T47D (cell line): ENCODE measurements around the gene CABP2.

ENCODE experiments used
- DNase-seq, 2 experiments: peaks; one replicate each; pipeline versions ENCODE4 v3.0.0 to v3.0.0-alpha.2; 2011 to 2012; ENCODE audit warnings: low read depth in 1 of 2, low spot score in 1 of 2
- JUND ChIP-seq: IDR thresholded peaks from 2 replicates; pipeline ENCODE4 v1.6.1; 2012; ENCODE audit warnings: low read depth
- in situ Hi-C: cut with HindIII; loops from 2 replicates; pipeline ENCODE4 v1.10.0; 2016; ENCODE audit warnings: low sequenced_read_pairs, low pct_unique_long_range_greater_than_20kb

CABP2 gene

DNA sequence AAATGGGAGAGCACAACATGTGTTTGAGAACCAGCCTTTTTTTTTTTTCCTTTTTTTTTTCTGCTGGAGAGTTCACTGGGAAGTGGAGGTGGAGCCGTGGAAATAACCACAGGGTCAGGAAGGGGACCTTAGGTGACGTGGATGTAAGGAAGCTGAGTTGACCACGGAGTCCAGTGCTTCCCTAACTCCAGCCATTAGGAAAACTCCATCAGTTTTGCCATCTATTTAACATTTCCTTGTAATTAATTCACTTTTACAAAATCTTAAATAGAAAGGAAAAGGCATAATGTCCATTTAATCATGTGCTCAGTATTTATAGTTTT lies 13.3 kb downstream of the CABP2 start:
- DNase-seq, result no peak
- no peak for TF ChIP-seq JUND
- in situ Hi-C loops, result no loop called here

DNA sequence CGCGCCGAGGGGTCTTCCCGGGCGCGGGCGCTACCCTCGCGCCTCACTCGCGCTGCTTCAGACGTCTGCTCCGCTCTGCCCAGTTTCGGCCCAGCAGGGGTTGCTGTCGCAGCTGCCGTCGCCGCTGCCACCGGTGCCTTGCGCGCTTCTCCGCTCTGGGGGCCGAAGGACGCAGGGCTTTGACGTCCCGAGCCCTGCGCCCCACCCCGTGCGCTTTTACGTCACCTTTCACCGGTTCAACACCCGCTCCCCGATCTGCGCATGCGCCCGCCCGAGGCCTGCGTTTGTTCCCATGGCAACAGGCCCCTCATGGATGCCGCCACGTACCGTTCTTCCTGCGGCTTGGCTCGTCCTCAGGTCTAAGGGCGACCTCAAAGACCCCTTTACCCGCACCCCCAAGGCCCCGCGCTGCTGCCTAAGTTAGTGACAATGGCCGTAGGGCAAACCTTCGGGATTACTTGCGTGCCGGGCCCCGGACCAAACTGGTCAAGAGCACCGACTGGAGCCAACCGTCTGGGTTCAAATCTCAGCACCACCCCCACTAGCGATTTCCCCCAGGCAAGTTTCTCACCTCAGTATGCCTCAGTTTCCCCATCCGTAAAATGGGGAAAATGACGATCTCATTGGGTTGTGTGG lies 14.6 kb downstream of the CABP2 start:
- DNase-seq, result peak; percentile 97
- no peak for TF ChIP-seq JUND
- in situ Hi-C loops, result no loop called here

DNA sequence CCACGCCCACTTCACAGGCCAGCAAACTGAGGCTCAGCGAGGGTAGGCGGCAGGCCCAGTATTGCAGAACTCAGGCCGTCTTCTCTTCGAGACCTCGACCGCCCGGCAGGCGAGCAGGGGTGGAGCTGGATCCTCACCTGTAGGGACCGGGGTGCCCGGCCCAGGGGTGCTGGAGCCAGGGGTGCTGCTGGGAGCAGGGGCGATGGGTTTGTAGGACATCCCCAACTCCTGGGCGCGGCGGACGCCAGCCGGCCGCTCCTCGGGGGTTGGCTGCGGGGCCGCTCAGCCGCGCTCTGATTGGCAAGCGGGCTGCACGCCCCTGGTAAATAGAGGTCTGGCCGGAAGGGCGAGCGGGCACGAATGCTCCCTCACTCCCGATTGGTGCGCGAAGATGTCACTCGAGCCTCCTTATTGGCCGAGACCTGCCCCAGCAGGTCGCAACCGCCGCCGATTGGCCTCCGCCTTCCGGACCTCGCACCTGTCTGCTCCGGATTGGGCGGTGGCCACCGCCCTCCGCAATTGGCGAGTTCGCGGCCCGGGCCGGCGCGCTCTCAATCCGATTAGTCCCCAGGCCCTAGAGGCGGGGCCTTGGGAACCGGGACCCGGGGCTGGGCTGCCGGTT lies 15.3 kb downstream of the CABP2 start, which contains the start of gene CDK2AP2:
CDK2AP2 (minus strand) TSS at position 299 of the 622 bp plus-strand sequence; CDS start at position 219, 80 bp downstream.
- no peak for TF ChIP-seq JUND
- in situ Hi-C loops, result no loop called here
- DNase-seq, result peak; percentile 99 to 100

DNA sequence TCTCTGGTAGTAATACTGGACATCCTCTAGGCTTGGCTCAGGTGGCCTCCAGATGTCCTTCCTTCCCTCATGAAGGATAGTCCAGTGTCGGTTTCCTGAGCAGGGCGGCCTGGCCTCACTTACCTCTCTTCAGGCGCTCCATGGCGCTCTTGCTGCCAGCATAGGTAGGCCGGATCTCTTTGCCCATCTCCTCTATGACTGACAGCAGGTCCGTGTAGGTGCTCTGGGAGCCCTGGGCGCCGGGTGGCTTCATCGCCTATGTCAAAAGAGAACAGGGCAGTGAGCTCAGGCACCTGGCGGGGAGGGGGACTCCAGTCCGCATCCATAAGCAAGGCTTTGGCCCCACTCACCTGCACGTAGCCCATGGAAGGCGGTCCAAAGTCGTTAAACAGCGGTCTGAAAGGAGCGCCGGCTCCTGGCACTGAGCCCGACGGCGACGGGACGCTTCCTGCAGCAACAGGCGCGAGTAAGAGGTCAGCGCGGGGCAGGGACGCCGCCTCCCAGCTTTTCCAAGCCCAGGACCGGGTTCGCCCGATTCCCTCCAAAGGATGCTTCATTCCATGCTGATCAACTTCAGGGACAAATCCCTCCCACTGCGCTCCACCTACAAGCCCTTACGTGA lies 15.9 kb downstream of the CABP2 start:
- in situ Hi-C loops, result no loop called here
- TF ChIP-seq JUND, result no peak
- peak in 1 of 2 experiments; percentile 70 for DNase-seq

DNA sequence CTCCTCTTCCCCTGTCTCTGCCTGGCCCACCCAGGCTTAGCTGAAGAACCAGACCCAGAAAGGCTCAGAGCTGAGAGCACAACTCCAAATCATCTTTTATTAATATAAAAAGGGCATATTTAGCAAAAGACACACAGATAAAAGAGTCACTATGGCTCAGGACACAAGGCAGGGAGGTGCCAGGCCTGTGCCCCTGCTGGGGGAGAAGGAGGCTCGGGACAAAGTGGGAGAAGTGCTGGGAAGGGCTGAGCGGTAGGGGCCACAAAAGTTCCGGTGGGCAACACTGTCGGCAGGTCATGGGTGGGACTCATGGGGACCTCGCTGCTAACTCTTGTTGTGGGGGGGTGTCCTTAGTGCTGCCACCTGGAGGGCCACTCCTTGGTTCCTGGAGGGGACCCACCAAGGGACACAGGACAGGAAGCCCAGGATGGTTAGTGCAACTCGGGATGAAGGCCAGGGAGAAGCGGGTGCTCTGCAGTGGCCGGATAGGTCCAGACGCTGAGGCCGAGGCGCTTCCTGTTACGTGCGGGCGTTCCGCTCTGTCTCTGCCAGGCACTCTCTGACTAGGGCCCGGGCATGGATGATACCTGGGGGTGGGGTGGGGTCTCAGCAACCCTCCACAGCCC lies 16.7 kb downstream of the CABP2 start:
- in situ Hi-C loops, result no loop called here
- TF ChIP-seq JUND, result no peak
- no peak for DNase-seq

DNA sequence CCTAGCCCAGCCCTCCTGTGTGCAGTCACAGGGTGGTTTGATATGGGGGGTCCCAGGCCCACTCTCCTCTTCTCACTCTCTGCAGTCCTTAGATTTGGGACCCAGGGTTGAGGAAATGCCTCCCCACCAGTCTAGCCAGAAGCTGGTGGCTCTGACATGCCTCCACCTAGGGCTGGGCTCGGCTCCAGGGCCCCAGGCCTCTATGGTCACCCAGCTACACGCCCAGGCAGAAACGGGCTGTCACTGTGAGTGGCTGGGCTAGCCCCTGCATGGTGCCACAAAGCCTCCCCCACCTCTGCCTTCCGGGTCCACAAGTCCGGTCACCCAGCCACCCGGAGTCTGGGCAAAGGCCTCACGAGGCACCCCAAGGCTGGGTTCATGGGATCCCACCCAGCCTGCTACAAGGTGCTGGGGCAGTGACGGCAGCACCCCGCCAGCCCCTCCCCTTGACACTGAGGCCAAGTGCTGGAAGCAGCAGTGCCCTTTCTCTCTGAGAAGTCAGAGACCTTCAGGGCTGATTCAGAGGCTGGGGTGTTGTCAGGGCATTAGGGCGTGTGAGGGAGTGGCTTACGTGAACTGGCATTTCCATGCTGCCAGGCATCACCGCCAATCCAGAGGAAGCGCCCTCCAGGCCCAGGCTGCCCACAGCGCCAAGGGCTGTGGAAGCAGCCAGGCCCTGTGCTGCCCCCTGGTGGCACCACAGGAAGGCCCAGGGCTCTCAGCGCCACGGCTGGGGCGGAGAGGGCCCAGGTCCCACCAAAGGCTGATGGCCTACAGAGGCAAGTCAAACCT lies 17.4 kb downstream of the CABP2 start:
- peak; percentile 94 to 96 for DNase-seq
- no peak for TF ChIP-seq JUND
- in situ Hi-C loops, result no loop called here

DNA sequence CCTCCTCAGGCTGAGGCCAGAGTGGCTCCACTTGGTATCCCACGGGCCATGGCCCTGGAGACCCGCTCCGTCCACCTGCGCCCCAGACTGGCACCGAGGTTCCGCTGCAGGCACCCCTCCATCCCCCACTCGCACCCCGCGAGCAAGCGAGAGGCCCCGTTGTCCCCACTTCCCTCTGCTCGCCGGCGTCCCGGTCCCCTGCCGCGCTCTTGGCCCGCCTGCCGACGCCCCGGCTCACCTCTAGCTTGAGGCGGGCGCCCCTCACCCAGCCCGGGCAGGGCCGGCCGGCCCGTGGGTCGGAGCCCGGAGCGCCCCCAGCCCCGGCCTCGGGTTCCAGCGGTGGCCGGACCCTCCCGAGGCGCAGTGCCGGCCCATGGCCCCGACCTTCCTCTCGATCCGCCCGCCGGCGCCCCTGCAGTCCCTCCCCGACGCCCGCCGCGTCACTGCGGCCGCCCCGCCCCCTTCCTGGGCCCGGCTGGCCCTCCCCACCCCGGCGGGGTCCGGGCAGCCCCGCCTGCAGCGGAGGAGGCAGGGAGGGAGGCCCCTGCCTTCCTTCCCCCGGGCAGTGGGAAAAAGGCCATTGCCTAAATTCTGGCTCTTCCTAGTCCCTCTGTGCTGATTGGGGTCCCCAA lies 18.2 kb downstream of the CABP2 start, which contains the start of gene PITPNM1:
PITPNM1 (minus strand) TSS at position 414 of the 632 bp plus-strand sequence. CDS start 1,183 bp downstream, outside the sequence.
- DNase-seq, result peak; percentile 62 to 76
- no peak for TF ChIP-seq JUND
- in situ Hi-C loops, result no loop called here

DNA sequence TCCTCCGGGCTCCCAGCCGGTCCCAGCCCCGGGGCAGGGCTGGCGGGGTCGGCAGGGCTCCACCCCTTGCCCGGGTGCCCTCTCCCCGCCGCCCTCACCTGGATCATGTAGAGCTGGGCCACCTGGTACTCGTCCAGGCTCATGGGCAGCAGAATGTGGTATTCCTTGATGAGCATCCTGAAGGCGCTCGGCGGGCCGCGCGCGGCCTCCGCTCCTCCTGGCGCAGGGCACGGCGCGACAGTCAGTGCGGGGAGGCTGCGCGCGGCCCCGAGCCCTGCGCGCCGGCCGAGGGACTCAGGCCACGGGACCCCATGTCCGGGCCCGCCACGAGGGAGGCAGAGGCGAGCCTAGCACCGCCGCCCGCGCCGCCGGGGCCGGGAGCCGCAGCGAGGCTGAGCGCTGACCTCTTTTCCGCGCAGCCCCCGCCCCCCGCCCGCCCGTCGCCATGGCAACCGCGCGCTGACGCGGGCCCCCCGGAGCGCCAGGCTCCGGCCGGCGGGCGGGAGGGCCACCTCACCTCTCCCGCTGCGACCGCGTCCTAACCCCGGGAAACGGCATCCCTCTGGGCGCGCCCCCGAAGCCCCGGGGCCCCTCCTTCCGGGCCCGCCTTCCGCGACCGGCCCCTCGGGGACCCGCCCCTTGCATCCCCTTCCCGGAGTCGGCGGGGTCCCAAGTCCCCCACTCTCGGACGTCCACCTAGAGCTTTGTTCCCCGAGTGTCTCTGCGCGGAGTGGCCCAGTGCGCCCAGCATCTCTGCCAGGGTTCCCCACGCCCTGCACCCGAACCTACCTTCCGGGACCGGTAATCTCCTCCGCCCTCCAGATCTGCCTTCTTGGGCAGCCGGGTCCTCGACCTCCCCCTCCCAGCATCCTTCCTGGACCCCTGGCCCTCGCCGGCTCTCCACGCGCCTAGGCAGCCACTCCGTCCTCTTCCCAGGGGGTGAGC lies 19.0 kb downstream of the CABP2 start:
- no peak for DNase-seq
- no peak for TF ChIP-seq JUND
- in situ Hi-C loops, result no loop called here

DNA sequence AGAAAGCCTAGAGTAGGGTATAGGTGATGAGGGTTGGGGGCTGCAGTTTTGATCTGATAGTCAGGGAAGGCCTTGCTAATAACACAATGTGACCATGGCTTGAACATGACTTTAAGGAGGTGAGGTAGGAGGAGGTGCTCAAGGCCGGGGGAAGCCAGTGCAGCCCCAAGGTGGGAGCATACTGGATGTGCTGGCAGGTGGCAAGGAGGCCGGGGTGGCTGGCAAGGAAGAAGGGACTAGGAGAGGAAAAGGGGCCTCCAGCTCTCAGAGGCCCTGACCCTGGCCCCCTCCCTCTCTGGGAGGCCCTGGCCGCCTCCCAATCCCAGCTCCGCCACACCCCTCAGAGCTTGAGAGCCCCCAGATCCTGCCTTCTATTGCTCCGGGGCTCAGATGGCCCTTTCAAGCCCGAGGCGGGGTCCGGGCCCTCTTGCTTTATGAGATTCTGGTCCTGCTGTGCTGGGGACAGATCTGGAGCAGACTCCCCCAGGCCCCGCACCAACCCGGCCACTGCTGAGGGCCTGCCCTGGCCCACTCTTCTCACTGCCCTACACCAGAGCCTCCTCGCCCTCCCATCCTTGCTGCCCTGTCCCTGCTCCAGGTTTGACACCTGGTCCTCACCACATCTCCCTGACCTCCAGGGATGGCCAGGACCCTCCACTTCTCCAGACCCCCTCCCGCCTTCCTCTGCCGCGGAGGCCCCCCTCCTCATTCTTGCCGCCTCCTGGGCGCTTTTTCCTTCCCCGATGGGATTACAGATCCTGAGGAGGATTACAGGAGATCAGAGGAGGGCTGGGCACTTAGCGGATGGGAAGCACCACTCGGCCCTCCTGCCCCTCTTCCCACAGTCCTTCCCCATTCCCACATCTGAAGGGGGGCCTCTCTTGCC lies 19.9 kb downstream of the CABP2 start:
- no peak for DNase-seq
- no peak for TF ChIP-seq JUND

DNA sequence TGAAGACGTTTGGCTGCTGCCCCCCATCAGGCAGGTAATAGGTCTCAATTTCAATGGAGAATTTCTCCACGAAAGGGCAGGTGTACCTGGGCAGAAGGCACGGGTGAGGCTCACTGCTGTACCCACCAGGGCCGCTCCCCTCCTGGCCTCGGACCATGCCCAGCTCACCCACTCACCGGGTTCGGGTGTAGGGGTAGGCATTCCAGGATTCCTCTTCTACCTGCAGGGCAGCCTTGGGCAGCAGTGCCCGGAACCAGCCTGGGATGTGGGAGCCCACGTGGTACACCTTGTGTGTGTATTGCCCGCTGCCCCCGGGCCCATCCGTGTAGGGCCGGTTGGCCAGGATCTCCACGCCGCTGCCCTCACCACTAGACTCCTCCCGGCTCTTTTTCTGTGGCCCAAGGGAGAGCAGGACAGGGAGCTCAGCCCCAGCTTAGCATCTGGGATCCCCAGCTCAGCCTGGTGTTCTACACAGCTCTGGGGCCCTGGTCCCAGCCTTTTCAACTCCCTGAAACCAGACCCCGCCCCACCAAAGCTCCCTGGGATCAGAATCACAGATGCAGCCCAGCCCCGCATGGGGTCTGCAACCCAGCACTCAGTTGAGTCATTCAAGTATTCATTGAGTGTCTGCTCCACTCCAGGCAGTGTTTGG lies 20.8 kb downstream of the CABP2 start:
- TF ChIP-seq JUND, result no peak
- DNase-seq, result no peak
- in situ Hi-C loops, result no loop called here

More for the DNA sequence above, 19.9 kb downstream of the CABP2 start:
- in situ Hi-C loops, result no loop called here
